HG03139 (cell line): ENCODE measurements around the gene DCDC1.

Source experiments
- ATAC-seq: cut with Tn5 transposase; IDR thresholded peaks from one replicate; pipeline ENCODE4 v1.9.1; 2021; ENCODE audit not compliant: unreplicated experiment

The DCDC1 gene

DNA sequence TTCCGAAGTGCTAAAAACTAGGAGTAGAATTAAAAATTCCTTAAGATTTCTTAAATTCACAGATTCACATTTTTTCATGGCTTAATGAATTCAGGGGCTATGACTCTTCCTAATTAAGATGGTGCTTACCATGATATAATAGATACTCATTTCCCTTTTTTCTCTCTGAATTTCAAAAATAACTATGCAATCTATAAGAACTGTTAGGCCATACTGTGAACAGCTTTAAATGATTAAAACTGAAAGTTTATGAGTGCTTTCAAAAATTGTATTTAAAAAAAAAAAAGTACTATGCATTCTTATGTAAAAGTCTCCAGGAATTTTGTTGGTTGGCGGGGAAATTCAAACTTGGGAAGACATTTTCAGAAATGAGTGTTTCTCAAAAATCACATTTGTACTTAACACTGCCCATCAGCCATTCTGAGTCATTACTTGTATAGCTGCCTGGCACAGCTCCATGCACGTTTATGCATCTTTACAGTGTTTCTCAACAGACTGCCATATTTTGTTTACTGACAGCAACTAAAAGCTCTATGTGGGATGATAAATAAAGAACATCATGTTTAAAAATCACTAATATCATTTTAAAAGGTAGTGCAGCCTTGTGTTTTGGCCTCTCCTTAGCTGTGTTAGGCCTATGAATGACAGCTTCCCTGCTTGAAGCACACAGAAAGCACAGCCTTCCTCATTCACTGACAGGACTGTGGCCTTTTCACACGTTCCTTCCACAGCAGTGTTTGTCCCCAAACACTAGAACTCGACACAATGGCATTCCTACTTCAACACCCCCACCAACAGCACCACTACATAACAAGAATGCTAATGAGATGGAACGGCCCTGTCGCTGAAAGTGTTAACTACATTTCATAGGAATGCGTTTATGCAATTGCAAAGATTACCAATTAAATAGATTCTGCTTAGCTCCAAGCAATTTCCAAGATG is 131.4 kb downstream of the DCDC1 start:
- ATAC-seq: no peak

DNA sequence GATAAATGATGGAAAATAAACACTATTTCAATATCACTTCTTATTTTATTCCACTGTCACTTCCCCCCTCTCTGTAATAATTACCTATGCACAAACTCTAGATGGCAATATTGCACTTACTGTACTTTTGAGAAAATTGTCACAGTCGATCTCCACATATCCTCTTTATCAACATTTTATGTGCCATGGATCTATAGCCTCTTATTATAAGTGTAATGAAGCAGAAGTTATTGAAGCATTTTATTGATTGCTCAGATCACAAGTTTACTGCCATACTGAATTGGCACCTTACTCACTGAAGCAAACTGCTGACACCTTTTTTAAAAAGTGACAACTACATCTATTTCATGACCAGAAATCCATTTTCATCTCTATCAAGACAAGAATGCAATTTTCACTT is 133.4 kb downstream of the DCDC1 start:
- no peak for ATAC-seq

DNA sequence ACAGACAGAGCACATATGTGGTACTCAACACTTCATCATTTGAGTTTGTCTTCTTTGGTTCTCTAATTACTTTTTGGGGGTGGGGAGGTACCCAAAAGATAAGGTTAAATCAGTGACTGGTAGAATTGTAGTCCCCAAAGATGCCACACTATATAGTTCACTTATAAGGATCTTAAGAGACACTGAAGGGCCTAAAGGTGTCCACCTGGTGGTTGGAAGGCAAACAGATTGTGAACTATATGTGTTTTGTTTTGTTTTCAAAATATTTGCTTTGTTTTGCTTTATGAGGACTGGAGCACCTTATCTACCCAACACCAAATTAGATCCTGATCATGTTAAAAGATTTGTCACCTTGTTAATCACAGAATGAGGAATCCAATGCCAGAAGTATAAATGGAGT is 136.1 kb downstream of the DCDC1 start:
- ATAC-seq: no peak

- no peak for ATAC-seq
These were observed 137.9 kb downstream of the DCDC1 start for GRCh38 chr11:31231601-31232000.

GRCh38 chr11:31218847-31219246 is 150.7 kb downstream of the DCDC1 start:
- no peak for ATAC-seq

GRCh38 chr11:31214372-31214771 is 155.2 kb downstream of the DCDC1 start:
- no peak for ATAC-seq

DNA sequence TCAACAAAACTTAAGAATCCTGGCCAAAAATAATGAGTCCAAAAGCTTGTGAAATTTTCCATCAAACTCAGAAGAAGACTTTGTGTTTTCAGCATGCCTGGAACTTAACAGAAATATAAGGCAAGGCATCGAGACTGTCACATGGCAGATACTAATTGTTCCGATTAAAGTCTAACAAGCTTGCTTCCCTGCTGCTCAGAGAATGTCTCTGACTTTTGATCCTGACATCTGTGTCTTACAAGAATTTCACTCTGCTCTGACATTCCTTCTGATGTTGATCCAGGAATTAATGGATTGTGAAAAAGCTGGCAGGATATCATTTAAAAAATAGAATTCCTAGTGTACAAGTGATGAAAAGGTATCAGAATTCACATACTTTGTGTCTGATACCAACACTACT is 170.2 kb downstream of the DCDC1 start:
- ATAC-seq: no peak

DNA sequence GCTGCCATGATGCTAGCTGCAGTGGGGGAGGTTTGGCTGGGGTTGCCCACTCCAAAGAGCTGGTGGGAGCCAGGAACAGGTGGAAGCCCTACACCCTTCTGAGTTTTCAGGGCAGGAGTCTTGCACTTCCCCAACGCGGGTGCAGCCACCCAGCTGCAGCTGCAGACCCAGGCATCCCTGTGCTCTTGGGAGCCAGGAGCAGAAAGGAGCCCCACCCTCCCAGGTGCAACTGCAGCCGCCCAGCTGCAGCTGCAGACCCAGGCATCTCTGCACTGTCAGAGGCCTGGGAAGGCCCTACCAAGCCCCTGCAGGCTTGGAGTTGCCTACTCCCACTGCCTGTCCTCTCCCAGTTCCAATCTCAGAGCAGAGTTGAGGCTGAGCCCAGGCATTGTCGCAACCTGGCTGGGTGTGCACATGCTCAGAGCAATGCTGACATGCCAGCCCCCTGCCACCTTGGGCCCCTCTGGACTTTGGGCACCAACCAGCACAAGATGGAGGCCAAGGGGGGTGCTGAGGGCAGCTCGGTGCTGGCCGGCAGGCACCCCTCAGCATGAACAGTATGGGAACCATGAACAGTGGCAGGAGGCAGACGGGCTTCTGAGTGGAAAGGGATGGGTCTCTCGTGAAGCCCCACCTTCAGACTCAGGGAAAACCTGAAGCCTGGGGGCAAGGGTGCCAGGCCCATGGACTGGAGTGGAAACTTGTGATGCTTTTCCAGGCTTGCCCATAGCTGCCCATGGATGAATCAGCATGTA is 195.4 kb downstream of the DCDC1 start:
- no peak for ATAC-seq

- ATAC-seq: no peak
These were observed 208.8 kb downstream of the DCDC1 start for GRCh38 chr11:31160504-31161422.

DNA sequence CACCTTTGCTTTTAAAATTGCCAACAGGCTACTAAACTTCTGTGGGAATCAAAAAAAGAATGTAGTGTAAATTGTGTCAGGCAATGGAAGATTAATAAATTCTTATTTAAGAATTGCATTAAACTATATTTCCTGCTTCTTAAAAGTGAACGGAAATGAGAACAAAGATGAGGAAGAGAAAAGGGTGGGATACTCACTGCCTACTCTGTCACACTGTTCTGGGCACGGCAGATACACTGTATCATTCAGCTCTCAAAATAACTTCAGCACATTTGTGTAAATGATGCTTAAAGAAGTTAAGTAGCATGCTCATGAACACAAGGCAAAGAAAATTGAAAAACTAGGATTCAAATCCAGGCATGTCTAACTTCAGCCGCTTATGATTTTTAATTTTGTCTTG is 218.7 kb downstream of the DCDC1 start:
- ATAC-seq: no peak

DNA sequence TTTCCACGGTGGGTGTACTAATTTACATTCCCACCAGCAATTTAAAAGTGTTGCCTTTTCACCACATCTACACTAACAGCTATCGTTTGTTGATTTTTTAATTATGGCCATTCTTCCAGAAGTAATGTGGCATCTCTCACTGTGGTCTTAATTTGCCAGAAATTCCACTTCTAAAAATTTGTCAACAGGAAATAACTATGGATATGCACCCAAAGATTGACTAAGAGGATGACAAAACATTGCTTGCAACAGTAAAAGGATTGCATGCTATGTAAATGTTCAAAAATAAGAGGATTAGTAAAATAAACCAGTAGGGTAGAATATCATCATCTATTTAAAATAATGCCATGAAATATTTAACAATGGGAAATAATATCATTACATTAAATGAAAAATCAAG is 219.5 kb downstream of the DCDC1 start:
- no peak for ATAC-seq

GRCh38 chr11:31141789-31142188 is 227.8 kb downstream of the DCDC1 start:
- no peak for ATAC-seq

- ATAC-seq: no peak
These were observed 230.1 kb downstream of the DCDC1 start for GRCh38 chr11:31139479-31139878.

DNA sequence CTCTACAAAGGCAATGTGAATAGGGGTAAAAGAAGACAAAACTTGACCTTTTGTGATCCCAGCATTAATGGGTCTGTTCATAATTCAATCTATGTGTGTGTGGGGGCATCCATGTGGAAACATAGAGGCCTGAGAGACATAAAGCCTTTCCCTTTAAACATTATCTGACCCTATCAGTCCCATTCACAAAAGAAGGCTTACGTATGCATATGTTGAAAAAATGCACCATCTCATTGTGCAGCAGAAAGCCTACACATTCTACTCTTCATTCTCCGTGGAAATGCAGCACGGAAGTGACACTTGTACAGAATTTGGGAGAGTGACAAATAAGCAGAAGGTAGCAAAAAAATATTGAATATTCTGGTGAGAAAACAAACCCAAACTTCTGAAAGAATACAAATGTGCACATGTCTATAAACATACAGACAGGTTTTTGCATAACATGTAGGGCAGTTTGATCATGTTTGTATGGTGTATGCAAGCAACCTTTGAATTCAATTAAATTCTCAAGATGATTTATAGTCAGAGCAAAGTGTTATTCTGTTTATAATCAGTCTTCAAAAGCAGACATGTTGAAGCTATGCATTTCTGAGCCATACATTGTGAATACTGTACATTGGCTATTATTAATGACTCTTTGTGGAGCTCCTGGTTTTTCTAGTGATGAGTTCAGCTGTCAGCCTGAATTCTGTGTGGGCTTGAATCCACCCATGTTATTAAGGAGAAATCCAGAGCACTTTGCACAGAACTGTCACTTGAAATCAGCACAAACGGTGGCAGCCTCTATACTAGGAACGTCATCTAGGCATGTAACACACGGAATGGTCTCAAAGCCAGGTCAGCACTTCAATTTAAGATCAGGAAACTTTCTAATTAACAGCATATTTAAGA is 236.8 kb downstream of the DCDC1 start:
- no peak for ATAC-seq

- ATAC-seq: no peak
These were observed 237.8 kb downstream of the DCDC1 start for GRCh38 chr11:31131760-31132159.

DNA sequence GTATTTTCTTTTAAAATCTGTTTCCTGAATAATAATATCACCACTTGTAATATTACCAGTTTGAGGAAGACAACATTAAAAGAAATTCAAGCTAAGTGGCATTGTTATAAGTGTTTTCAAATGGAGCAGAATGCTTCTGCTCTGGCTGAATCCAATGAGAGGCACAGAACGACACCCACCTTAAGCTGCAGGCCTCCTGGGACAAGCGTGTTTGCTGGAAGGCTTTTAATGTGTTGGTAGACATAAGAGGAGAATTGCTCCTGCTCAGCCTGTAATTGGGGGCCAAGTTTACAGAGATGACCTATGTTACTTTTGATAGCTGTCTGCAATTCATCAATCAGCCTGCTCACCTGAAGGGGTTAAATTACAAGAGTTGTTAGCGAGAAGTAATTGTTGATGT is 242.2 kb downstream of the DCDC1 start:
- no peak for ATAC-seq

DNA sequence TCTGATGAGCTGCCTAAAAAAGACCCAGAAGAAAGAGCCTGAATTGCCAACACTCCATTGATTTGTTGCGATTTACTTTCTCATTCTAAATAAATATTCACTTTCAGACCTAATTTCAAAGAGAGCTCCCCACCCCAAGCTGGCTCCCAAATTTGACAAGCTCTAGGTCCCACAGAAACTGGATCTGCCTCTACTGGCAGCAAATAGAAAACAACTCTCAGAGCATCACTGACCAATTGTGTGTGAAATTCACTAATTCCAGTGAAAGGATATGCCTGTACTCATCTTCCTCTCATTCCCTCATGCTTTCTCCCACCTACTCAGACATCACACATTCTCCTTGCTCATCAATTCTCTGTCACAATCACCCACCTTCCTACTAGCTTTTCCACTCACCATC is 249.1 kb downstream of the DCDC1 start:
- no peak for ATAC-seq

DNA sequence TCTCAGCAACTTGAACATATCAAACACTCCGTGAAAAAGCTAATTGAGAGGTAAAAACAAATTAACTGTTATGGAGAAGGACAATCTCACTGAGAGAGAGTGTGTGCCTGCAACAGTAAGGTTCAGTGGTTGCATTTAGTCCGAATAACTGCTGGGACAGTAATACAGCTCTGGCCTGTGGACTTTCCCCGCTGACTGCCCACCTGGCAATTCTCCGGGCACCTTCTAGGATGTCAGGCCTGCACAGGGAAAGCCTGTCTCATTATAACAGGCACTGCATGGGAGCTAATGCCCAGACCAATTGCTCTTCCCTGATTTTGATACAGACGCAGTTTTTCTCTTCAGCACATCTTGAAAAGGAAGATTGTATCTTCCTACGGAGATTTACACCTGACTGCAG is 251.0 kb downstream of the DCDC1 start:
- ATAC-seq: no peak

DNA sequence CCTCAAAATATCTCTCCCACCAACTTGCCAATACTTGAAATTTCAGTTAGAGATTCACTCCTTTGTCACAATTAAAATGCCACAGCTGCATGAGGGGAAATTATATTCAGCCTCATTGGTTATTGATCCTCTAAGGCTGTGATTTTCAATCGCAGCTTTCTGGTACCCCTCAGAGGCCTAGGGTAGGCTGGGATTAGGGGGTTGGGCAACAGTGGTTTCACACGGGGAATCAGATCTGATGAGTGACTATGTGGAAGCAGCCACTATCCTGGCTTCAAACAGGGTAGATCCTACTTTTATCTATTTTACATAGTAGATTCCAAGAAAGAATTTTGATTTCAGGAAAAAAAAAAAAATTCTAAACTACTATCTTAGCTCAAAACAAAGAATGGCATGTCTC is 252.5 kb downstream of the DCDC1 start:
- ATAC-seq: no peak

- no peak for ATAC-seq
These were observed 255.1 kb downstream of the DCDC1 start for GRCh38 chr11:31114442-31114841.
